HL-60 (cell line): Measurements from ENCODE around the gene XCL2.

Experiments
- DNase-seq, 2 experiments: peaks; one replicate each; pipeline ENCODE4 v3.0.0-alpha.2; 2010 to 2020; ENCODE audit warnings: low read depth in 1 of 2, low spot score in 1 of 2
- H3K27ac ChIP-seq: fragments of 250-450 bp; sonication (Bioruptor Pico); replicated peaks from 2 replicates; pipeline ENCODE4 v1.5.1; 2020; ENCODE audit warnings: mild to moderate bottlenecking, moderate library complexity
- H3K27me3 ChIP-seq: fragments of 250-450 bp; sonication (Bioruptor Pico); 2 replicates; pipeline ENCODE4 v1.5.1; 2021; ENCODE audit warnings: mild to moderate bottlenecking, moderate library complexity; ENCODE audit not compliant: insufficient read depth, poor library complexity, severe bottlenecking
- H3K4me3 ChIP-seq: replicated peaks from 2 replicates; pipeline ENCODE4 v1.5.1; 2011; ENCODE audit warnings: mild to moderate bottlenecking, control low read depth, low read length; ENCODE audit not compliant: insufficient read depth
- GABPA ChIP-seq: IDR thresholded peaks from 2 replicates; pipeline ENCODE4 v1.6.1; 2012; ENCODE audit warnings: low read depth
- POLR2AphosphoS5 ChIP-seq: IDR thresholded peaks from 2 replicates; pipeline ENCODE4 v1.6.1; 2012; ENCODE audit warnings: low read depth
- SPI1 ChIP-seq: IDR thresholded peaks from 2 replicates; pipeline ENCODE4 v1.6.1; 2012; ENCODE audit warnings: low read depth, mild to moderate bottlenecking, borderline replicate concordance
- TF ChIP-seq, protein P1 (sequence below): IDR thresholded peaks from 2 replicates; pipeline ENCODE4 v1.6.1; 2012; ENCODE audit warnings: low read depth; ENCODE audit not compliant: insufficient replicate concordance
- TF ChIP-seq, protein P2 (sequence below): IDR thresholded peaks from one replicate; pipeline ENCODE4 v1.5.1; 2011; ENCODE audit warnings: low read length, control low read depth, inconsistent platforms; ENCODE audit not compliant: insufficient read depth

Gene XCL2

DNA sequence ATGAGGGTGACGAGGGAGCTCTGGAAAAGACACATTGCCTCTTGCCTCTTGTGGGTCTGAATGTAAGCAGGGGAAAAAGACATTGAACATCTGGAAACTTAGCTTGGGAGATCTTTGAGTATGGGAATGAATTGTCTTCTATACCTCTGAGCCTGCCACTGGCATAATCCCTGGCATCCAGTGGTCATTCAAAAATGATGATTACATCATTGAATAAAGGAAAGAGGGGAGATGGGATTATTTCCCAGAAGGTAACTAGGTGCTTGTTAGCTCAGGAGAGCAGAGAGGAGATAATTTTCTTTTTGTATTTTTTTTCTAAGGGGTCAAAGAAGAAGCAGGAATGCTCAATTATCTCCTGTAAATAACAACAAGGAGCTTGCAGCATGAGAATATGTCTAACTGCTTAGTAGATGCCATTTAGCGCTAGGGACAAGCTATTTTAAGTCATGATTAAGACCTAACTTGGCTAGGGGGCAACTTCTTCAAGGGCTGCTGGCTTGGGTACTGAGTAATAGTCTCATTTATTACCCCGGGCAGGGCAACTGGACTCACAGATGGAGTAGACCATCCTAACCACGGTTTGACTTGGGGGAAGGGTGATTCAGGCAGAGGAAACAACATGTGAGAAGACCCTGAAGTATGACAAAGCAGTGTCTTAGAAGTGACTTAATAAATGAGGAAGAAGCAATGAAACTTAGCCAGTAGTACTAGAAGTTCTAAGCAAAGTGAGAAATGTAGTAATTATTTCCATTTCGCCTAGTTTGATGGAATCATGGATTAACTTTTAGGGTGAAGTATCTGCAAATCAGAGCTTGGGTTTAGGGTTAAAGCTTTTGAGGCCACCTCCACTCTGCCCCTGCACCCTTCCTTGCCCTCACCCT, 11.0 kb upstream of the XCL2 start:
- Histone ChIP-seq H3K27me3 (no peaks in the 10 kb centered on the region), H3K27ac (no peak overlapping the region), H3K4me3 (no peak overlapping the region)
- no peak for TF ChIP-seq GABPA
- TF ChIP-seq SPI1 = no peak
- TF ChIP-seq, protein P1, sequence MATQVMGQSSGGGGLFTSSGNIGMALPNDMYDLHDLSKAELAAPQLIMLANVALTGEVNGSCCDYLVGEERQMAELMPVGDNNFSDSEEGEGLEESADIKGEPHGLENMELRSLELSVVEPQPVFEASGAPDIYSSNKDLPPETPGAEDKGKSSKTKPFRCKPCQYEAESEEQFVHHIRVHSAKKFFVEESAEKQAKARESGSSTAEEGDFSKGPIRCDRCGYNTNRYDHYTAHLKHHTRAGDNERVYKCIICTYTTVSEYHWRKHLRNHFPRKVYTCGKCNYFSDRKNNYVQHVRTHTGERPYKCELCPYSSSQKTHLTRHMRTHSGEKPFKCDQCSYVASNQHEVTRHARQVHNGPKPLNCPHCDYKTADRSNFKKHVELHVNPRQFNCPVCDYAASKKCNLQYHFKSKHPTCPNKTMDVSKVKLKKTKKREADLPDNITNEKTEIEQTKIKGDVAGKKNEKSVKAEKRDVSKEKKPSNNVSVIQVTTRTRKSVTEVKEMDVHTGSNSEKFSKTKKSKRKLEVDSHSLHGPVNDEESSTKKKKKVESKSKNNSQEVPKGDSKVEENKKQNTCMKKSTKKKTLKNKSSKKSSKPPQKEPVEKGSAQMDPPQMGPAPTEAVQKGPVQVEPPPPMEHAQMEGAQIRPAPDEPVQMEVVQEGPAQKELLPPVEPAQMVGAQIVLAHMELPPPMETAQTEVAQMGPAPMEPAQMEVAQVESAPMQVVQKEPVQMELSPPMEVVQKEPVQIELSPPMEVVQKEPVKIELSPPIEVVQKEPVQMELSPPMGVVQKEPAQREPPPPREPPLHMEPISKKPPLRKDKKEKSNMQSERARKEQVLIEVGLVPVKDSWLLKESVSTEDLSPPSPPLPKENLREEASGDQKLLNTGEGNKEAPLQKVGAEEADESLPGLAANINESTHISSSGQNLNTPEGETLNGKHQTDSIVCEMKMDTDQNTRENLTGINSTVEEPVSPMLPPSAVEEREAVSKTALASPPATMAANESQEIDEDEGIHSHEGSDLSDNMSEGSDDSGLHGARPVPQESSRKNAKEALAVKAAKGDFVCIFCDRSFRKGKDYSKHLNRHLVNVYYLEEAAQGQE = no peak
- TF ChIP-seq, protein P2, sequence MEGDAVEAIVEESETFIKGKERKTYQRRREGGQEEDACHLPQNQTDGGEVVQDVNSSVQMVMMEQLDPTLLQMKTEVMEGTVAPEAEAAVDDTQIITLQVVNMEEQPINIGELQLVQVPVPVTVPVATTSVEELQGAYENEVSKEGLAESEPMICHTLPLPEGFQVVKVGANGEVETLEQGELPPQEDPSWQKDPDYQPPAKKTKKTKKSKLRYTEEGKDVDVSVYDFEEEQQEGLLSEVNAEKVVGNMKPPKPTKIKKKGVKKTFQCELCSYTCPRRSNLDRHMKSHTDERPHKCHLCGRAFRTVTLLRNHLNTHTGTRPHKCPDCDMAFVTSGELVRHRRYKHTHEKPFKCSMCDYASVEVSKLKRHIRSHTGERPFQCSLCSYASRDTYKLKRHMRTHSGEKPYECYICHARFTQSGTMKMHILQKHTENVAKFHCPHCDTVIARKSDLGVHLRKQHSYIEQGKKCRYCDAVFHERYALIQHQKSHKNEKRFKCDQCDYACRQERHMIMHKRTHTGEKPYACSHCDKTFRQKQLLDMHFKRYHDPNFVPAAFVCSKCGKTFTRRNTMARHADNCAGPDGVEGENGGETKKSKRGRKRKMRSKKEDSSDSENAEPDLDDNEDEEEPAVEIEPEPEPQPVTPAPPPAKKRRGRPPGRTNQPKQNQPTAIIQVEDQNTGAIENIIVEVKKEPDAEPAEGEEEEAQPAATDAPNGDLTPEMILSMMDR = no peak
- TF ChIP-seq POLR2AphosphoS5 = no peak
- no peak for DNase-seq

DNA sequence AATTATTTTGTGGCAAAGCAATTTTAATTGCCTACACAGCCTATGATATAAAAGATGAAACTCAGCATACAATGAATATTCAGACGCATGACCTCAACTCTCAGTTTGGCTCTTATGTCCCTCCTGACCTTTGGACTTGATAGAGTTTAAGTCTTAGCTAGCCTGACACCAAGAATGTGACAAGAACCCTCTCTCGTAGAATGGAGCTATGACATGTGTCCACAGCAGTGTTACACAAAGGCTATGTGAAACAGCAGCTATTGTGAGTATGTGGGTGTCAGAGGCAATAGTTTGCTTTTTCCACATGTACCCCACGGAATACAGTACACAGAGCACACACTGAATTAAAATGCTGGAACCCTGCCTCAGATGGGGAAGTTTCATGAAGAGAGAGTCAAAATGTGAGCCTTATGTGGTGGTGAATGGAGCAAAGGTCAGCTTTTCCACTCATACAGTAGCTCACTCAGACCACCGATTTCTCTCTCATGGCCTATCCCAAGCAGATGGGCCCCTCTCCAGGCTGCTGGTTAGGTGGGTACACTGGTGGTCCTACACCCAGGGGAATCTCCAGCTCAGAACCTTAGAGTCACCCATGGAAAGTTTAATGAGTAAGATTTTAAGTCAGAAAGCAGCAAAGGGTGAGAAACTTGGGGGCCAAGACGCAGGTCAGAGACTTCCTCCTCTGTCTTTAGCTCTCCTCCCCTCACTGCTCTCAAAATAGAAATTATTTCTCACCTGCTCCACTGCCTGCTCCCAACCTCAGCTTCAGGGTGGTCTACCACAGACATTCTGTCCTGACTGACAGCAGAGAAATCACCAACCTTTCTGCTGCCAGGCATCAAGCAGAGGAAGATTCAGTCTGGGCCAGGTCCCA, 10.1 kb upstream of the XCL2 start:
- Histone ChIP-seq H3K4me3 (no peak overlapping the region), H3K27me3 (no peaks in the 10 kb centered on the region), H3K27ac (no peak overlapping the region)
- no peak for DNase-seq
- no peak for TF ChIP-seq GABPA
- TF ChIP-seq SPI1 = no peak

DNA sequence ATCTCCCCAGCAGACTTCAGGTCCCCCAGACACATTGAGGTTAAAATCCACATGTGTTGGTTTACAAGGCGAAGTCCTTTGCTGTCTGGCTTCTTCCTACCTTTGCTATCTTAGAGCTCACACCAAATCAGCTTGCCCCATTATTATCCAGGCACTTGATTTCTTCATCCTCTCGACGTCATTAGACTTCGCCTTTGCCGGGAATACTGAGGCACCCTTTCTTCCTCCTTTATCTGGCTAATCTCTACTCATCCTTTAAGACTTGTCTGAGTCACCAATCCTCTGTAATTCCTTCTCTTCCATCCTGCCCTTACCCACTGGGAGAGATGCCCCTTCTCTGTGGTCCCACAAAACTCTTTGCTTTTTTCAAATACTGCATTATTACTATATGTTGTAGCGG, 9.2 kb upstream of the XCL2 start:
- DNase-seq = no peak
- TF ChIP-seq, protein P1 = no peak
- TF ChIP-seq, protein P2 = no peak
- TF ChIP-seq SPI1 (no peak), POLR2AphosphoS5 (no peak), GABPA (no peak)
- Histone ChIP-seq H3K4me3 (no peak overlapping the region), H3K27ac (no peak overlapping the region), H3K27me3 (no peaks in the 10 kb centered on the region)

DNA sequence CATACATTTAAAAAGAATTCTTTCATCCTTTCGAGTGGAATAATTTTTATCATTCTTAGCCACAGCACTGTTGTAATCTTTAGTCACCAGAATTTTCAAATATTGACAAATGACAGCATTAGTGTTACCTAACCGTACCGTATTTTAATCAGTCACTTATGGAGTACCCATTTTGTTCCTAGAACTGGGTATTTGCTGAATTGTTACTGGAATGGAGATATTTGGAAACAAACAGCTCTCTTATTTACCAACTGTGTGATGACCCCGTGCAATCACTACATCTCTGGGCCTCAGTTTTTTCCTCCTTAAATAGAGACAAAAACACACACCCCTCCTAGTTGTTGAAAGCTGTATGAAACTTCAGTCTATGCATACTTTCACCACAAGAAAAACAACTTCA, 7.9 kb upstream of the XCL2 start:
- no peak for TF ChIP-seq POLR2AphosphoS5
- no peak for TF ChIP-seq GABPA
- TF ChIP-seq, protein P2 = no peak
- TF ChIP-seq, protein P1 = no peak
- TF ChIP-seq SPI1 = no peak
- no peaks in the 10 kb centered on the region for H3K27me3 ChIP-seq
- H3K27ac ChIP-seq = no peak overlapping the region
- DNase-seq = no peak
- no peak overlapping the region for H3K4me3 ChIP-seq
